HCT116 (cell line): ENCODE results near the gene G6PC2. TPM values are rescaled to one million over a fixed set of nuclear protein-coding genes. Genes with fewer than 3 reads are reported as not detected.

ENCODE experiments used
- ATAC-seq: fragments of 200-7000 bp; cut with Tn5 transposase; 2 replicates; pipeline ENCODE4 v1.9.1; 2020; ENCODE audit warnings: mild to moderate bottlenecking, moderate library complexity
- BruUV-seq: library from RNA; stranded (reverse); fragments of 400-500 nt; replicated peaks from 2 replicates; lab custom pipeline; 2021; lab: Mats Ljungman, UMichigan
- CTCF ChIA-PET: fragments of 300-600 bp; sonication (Branson Sonifier 250); formaldehyde crosslinking; loops from one replicate; lab custom pipeline; 2021; ENCODE audit warnings: antibody characterized with exemption; lab: Charles Lee
- POLR2A ChIA-PET: fragments of 300-600, 350-600 bp; sonication (Branson Sonifier 250); formaldehyde crosslinking; loops from one replicate; lab custom pipeline; 2021; ENCODE audit warnings: antibody characterized with exemption; lab: Charles Lee
- RAD21 ChIA-PET, 2 experiments: fragments of 300-600 bp; sonication (Branson Sonifier 250); formaldehyde crosslinking; loops; one replicate each; lab custom pipeline; 2023; ENCODE audit warnings: low total read pairs in 2 of 2; ENCODE audit not compliant: uncharacterized antibody in 2 of 2, unreplicated experiment in 2 of 2, low non-redundant PET in 1 of 2; lab: Charles Lee
- DNase-seq: peaks from one replicate; pipeline ENCODE4 v3.0.0-alpha.2; 2010; ENCODE audit warnings: low read depth, low spot score
- H2AFZ ChIP-seq: fragments of 200-600 bp; shearing (Covaris generic), sonication (generic); 2 replicates; pipeline ENCODE4 v1.6.1; 2017; ENCODE audit warnings: low read depth, mixed run types, mixed read lengths, antibody characterized with exemption, low read length; ENCODE audit not compliant: poor library complexity, severe bottlenecking
- H3K27ac ChIP-seq: 2 replicates; pipeline ENCODE4 v1.5.1; 2012; ENCODE audit warnings: low read depth, low read length
- H3K27me3 ChIP-seq: fragments of 200-600 bp; sonication (generic); 2 replicates; pipeline ENCODE4 v1.6.1; 2016; ENCODE audit warnings: mixed run types, low read length, mixed read lengths; ENCODE audit not compliant: insufficient read depth
- H3K36me3 ChIP-seq, 2 experiments: fragments of 200-500 bp in 1 of 2; fragments of 200-600 bp in 1 of 2; sonication (Bioruptor generic) in 1 of 2; sonication (generic) in 1 of 2; 2 replicates each; pipeline versions ENCODE4 v1.5.1 to v1.6.1; 2014 to 2016; ENCODE audit warnings: low read length in 2 of 2, inconsistent platforms in 1 of 2, mixed read lengths in 1 of 2, mixed run types in 1 of 2; ENCODE audit not compliant: insufficient read depth in 2 of 2, control insufficient read depth in 1 of 2
- H3K4me1 ChIP-seq, 2 experiments: fragments of 200-600 bp in 1 of 2; sonication (generic) in 1 of 2; 2 replicates each; pipeline versions ENCODE4 v1.5.1 to v1.6.1; 2012 to 2017; ENCODE audit warnings: low read length in 2 of 2, inconsistent platforms in 1 of 2, mild to moderate bottlenecking in 1 of 2, mixed read lengths in 1 of 2, mixed run types in 1 of 2, moderate library complexity in 1 of 2; ENCODE audit not compliant: insufficient read depth in 2 of 2, control insufficient read depth in 1 of 2
- H3K4me2 ChIP-seq: fragments of 200-600 bp; sonication (generic); 2 replicates; pipeline ENCODE4 v1.6.1; 2017; ENCODE audit warnings: mixed run types, low read length, mixed read lengths
- H3K4me3 ChIP-seq, 2 experiments: fragments of 200-600 bp in 1 of 2; sonication (generic) in 1 of 2; replicated peaks in 1 of 2; 2 replicates each; pipeline ENCODE4 v1.5.1; 2011 to 2016; ENCODE audit warnings: low read length in 2 of 2, control low read depth in 1 of 2, low read depth in 1 of 2, mild to moderate bottlenecking in 1 of 2, mixed read lengths in 1 of 2, mixed run types in 1 of 2
- H3K79me2 ChIP-seq: fragments of 200-600 bp; sonication (generic); 2 replicates; pipeline ENCODE4 v1.6.1; 2017; ENCODE audit warnings: mild to moderate bottlenecking, mixed run types, low read length, moderate library complexity, mixed read lengths; ENCODE audit not compliant: insufficient read depth
- H3K9ac ChIP-seq: fragments of 200-600 bp; sonication (generic); 2 replicates; pipeline ENCODE4 v1.6.1; 2016; ENCODE audit warnings: low read length, mixed read lengths
- H3K9me2 ChIP-seq: fragments of 200-600 bp; sonication (generic), shearing (Covaris generic); 2 replicates; pipeline ENCODE4 v1.6.1; 2017; ENCODE audit warnings: mixed run types, mild to moderate bottlenecking, moderate library complexity; ENCODE audit not compliant: insufficient read depth
- H3K9me3 ChIP-seq, 2 experiments: fragments of 200-500 bp in 1 of 2; fragments of 200-600 bp in 1 of 2; sonication (Bioruptor generic) in 1 of 2; sonication (generic) in 1 of 2; 2 replicates each; pipeline ENCODE4 v1.6.1; 2014 to 2017; ENCODE audit warnings: low read length in 2 of 2, mixed read lengths in 2 of 2, inconsistent platforms in 1 of 2, low read depth in 1 of 2, mild to moderate bottlenecking in 1 of 2, mixed run types in 1 of 2, moderate library complexity in 1 of 2; ENCODE audit not compliant: control insufficient read depth in 1 of 2, insufficient read depth in 1 of 2
- H4K20me1 ChIP-seq: fragments of 200-600 bp; sonication (generic), shearing (Covaris generic); 2 replicates; pipeline ENCODE4 v1.6.1; 2017; ENCODE audit warnings: mixed run types, mild to moderate bottlenecking, moderate library complexity; ENCODE audit not compliant: insufficient read depth
- CBX3 ChIP-seq: IDR thresholded peaks from 2 replicates; pipeline ENCODE4 v1.6.1; 2012; ENCODE audit warnings: low read depth
- CEBPB ChIP-seq: IDR thresholded peaks from 2 replicates; pipeline ENCODE4 v1.6.1; 2012; ENCODE audit warnings: low read depth
- CTCF ChIP-seq, 3 experiments: fragments of 200-600 bp in 1 of 3; sonication (generic) in 1 of 3; IDR thresholded peaks in 2 of 3; conservative IDR thresholded peaks in 1 of 3; 2 replicates each; pipeline ENCODE4 v1.5.1; 2012 to 2017; ENCODE audit warnings: low read depth in 2 of 3, low read length in 2 of 3, antibody characterized with exemption in 1 of 3, borderline replicate concordance in 1 of 3, control low read depth in 1 of 3, mild to moderate bottlenecking in 1 of 3, mixed read lengths in 1 of 3, mixed run types in 1 of 3, moderate library complexity in 1 of 3; ENCODE audit not compliant: insufficient read depth in 1 of 3
- EGR1 ChIP-seq: IDR thresholded peaks from 2 replicates; pipeline ENCODE4 v1.6.1; 2012; ENCODE audit warnings: low read depth
- EZH2 ChIP-seq: fragments of 200-600 bp; sonication (generic); IDR thresholded peaks from 2 replicates; pipeline ENCODE4 v1.6.1; 2017; ENCODE audit warnings: antibody characterized with exemption, mixed run types
- POLR2AphosphoS5 ChIP-seq: IDR thresholded peaks from 2 replicates; pipeline ENCODE4 v1.6.1; 2011; ENCODE audit warnings: mild to moderate bottlenecking, low read depth, low read length, moderate library complexity
- RAD21 ChIP-seq: IDR thresholded peaks from 2 replicates; pipeline ENCODE4 v1.6.1; 2012; ENCODE audit warnings: low read depth, mild to moderate bottlenecking
- SP1 ChIP-seq: IDR thresholded peaks from 2 replicates; pipeline ENCODE4 v1.6.1; 2012; ENCODE audit warnings: low read depth
- TCF7L2 ChIP-seq: IDR thresholded peaks from 2 replicates; pipeline ENCODE4 v1.7.0; 2011; ENCODE audit warnings: borderline replicate concordance, inconsistent platforms; ENCODE audit not compliant: insufficient read depth, insufficient read length; ENCODE audit errors: extremely low read depth
- YY1 ChIP-seq: IDR thresholded peaks from 2 replicates; pipeline ENCODE4 v1.6.1; 2011; ENCODE audit warnings: low read length, low read depth, moderate library complexity, mild to moderate bottlenecking; ENCODE audit not compliant: insufficient replicate concordance; ENCODE audit errors: extremely low read depth
- ZFX ChIP-seq: fragments of 450-650 bp; IDR thresholded peaks from 2 replicates; pipeline ENCODE4 v1.6.1; 2017
- ZNF274 ChIP-seq: fragments of 200-500 bp; sonication (Bioruptor generic); IDR thresholded peaks from 2 replicates; pipeline ENCODE4 v1.6.1; 2014; ENCODE audit warnings: mild to moderate bottlenecking, low read depth, low read length, inconsistent platforms
- intact Hi-C: fragments of 100-400 bp; cut with micrococcal nuclease; formaldehyde crosslinking; loops from 2 replicates; pipeline ENCODE4 v1.10.0; 2022
- total RNA-seq: library from RNA; stranded (reverse); gene quantifications from one replicate; pipeline ENCODE4 v1.2.1, GENCODE V29; 2021; ENCODE audit not compliant: unreplicated experiment

Gene G6PC2
- total RNA-seq, 1 experiment from 2014 or later, result not detected

- Histone ChIP-seq H2AFZ (no peak overlapping the region), H4K20me1 (no peaks in the 10 kb centered on the region), H3K9me3 (no peaks in the 10 kb centered on the region), H3K27ac (no peak overlapping the region), H3K4me2 (no peak overlapping the region), H3K27me3 (no peaks in the 10 kb centered on the region), H3K4me1 (peaks cover 7 to 11% of the 10 kb centered on the region in 2 experiments; a peak in 3 of 4 replicates), H3K9me2 (no peaks in the 10 kb centered on the region), H3K36me3 (no peaks in the 10 kb centered on the region), H3K9ac (no peak overlapping the region), H3K4me3 (no peak overlapping the region), H3K79me2 (peaks cover 11% of the 10 kb centered on the region)
- ChIA-PET CTCF (no interaction called here), POLR2A (interaction anchor here (1.0 kb wide), 1 partner anchor 11 kb away, joined by 3 read pairs; no protein-coding TSS in a partner anchor), RAD21 (no interaction called here)
- intact Hi-C loops, result no loop called here
- no peak for DNase-seq
- BruUV-seq, result no TSS peak
- TF ChIP-seq EZH2, result no peak
- no peak for TF ChIP-seq CTCF (IDR thresholded peaks at IDR 0.05 in 2 of 3, conservative IDR thresholded peaks at IDR 0.05 in 1 of 3; ENCODE audit: borderline replicate concordance in 1 of 3, insufficient read depth in 1 of 3, low read depth in 2 of 3, low read length in 2 of 3)
- TF ChIP-seq YY1, result no peak
- TF ChIP-seq CEBPB, result no peak
- TF ChIP-seq POLR2AphosphoS5, result no peak
- no peak for TF ChIP-seq ZFX
- no peak for TF ChIP-seq TCF7L2
- TF ChIP-seq EGR1, result no peak
- TF ChIP-seq SP1, result no peak
- TF ChIP-seq CBX3, result no peak
- no peak for TF ChIP-seq RAD21
- TF ChIP-seq ZNF274, result no peak
- ATAC-seq, result no peak
These were observed 7.0 kb upstream of the G6PC2 start for GRCh38 chr2:168894101-168894500.
